Fibroblast of skin of left quadriceps (primary cell): Measurements from ENCODE around the gene KIF21A.

Experiments
- DNase-seq, 2 experiments: peaks; one replicate each; pipeline ENCODE4 v3.0.0-alpha.2; 2013; ENCODE audit warnings: low read depth in 2 of 2

KIF21A gene

GRCh38 chr12:39431002-39431796 is 11.7 kb downstream of the KIF21A start:
- DNase-seq, result no peak

GRCh38 chr12:39429809-39430208 is 13.1 kb downstream of the KIF21A start:
- DNase-seq, result no peak

- DNase-seq, result no peak
Observed at GRCh38 chr12:39427360-39427808, 15.5 kb downstream of the KIF21A start.

GRCh38 chr12:39426636-39427240 is 16.2 kb downstream of the KIF21A start:
- DNase-seq, result no peak

GRCh38 chr12:39420043-39420442 is 22.9 kb downstream of the KIF21A start:
- no peak for DNase-seq

GRCh38 chr12:39419471-39419870 is 23.4 kb downstream of the KIF21A start:
- no peak for DNase-seq

- no peak for DNase-seq
Observed at GRCh38 chr12:39417916-39418315, 25.0 kb downstream of the KIF21A start.

GRCh38 chr12:39413836-39414771 is 28.8 kb downstream of the KIF21A start:
- no peak for DNase-seq

- DNase-seq, result no peak
Observed at GRCh38 chr12:39412210-39412609, 30.7 kb downstream of the KIF21A start.

- no peak for DNase-seq
Observed at GRCh38 chr12:39406262-39406661, 36.7 kb downstream of the KIF21A start.

- no peak for DNase-seq
Observed at GRCh38 chr12:39405580-39405979, 37.3 kb downstream of the KIF21A start.

GRCh38 chr12:39404000-39404399 is 38.9 kb downstream of the KIF21A start:
- no peak for DNase-seq

- DNase-seq, result no peak
Observed at GRCh38 chr12:39403376-39403775, 39.5 kb downstream of the KIF21A start.

- DNase-seq, result no peak
Observed at GRCh38 chr12:39402922-39403321, 40.0 kb downstream of the KIF21A start.

- no peak for DNase-seq
Observed at GRCh38 chr12:39401459-39401858, 41.5 kb downstream of the KIF21A start.

- no peak for DNase-seq
Observed at GRCh38 chr12:39395866-39396265, 47.1 kb downstream of the KIF21A start.

GRCh38 chr12:39393890-39394289 is 49.0 kb downstream of the KIF21A start:
- DNase-seq, result no peak

GRCh38 chr12:39393179-39393578 is 49.7 kb downstream of the KIF21A start:
- no peak for DNase-seq

GRCh38 chr12:39392154-39392925 is 50.6 kb downstream of the KIF21A start:
- no peak for DNase-seq

GRCh38 chr12:39390752-39391151 is 52.2 kb downstream of the KIF21A start:
- no peak for DNase-seq

- DNase-seq, result no peak
Observed at GRCh38 chr12:39389399-39390150, 53.3 kb downstream of the KIF21A start.
